Epithelial cell of esophagus (primary cell): ENCODE data around the gene TOM1.

Experiments
- DNase-seq: peaks from one replicate; pipeline ENCODE4 v3.0.0; 2010; ENCODE audit warnings: low read depth
- H3K4me3 ChIP-seq: 2 replicates; pipeline ENCODE4 v1.5.1; 2011; ENCODE audit warnings: mild to moderate bottlenecking, low read length, control low read depth
- TF ChIP-seq, protein P1 (sequence below): IDR thresholded peaks from 2 replicates; pipeline ENCODE4 v1.5.1; 2011; ENCODE audit warnings: low read depth, mild to moderate bottlenecking, low read length, control low read depth, inconsistent platforms; ENCODE audit not compliant: insufficient read depth; ENCODE audit errors: missing control alignments

The TOM1 gene

DNA sequence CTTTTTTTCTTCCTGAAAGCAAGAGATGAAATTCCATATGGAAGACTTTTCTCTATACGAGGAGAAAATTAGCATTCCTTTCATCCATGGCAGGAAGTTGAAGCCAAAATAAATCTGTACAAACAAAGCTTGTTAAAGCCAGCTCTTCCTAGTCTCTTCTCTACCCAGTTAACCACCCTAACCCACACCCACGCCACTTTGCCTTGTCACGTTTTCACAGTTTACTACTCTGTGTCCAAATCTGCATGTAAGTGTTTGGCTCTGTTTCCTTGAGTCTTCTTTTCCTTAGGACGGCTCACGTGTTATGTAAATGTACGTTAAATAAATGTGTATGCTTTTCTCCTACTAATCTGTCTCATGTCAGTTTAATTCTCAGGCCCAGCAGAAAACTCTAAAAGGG lies 74.1 kb downstream of the TOM1 start:
- TF ChIP-seq, protein P1, sequence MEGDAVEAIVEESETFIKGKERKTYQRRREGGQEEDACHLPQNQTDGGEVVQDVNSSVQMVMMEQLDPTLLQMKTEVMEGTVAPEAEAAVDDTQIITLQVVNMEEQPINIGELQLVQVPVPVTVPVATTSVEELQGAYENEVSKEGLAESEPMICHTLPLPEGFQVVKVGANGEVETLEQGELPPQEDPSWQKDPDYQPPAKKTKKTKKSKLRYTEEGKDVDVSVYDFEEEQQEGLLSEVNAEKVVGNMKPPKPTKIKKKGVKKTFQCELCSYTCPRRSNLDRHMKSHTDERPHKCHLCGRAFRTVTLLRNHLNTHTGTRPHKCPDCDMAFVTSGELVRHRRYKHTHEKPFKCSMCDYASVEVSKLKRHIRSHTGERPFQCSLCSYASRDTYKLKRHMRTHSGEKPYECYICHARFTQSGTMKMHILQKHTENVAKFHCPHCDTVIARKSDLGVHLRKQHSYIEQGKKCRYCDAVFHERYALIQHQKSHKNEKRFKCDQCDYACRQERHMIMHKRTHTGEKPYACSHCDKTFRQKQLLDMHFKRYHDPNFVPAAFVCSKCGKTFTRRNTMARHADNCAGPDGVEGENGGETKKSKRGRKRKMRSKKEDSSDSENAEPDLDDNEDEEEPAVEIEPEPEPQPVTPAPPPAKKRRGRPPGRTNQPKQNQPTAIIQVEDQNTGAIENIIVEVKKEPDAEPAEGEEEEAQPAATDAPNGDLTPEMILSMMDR = no peak
- H3K4me3 ChIP-seq = no peak overlapping the region
- no peak for DNase-seq

DNA sequence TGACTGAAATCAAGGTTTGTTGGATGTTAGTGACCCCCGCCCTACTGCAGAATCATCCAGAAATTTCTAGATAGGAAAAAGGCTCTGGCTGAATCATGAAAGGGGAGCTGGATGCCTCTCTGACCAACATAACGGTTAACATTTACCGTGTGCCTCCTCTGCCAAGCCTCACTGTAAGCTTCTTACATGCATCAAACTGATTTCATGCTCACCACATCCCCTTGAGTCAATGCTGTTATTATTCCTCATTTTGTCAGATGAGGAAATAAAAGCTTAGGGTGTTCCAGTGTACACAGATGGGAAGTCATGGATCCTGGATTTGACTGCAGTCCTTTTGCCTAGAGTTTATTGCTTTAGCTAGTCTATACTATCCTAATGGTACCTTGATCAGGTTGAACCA lies 75.3 kb downstream of the TOM1 start:
- no peak overlapping the region for H3K4me3 ChIP-seq
- TF ChIP-seq, protein P1 = no peak
- DNase-seq = no peak

DNA sequence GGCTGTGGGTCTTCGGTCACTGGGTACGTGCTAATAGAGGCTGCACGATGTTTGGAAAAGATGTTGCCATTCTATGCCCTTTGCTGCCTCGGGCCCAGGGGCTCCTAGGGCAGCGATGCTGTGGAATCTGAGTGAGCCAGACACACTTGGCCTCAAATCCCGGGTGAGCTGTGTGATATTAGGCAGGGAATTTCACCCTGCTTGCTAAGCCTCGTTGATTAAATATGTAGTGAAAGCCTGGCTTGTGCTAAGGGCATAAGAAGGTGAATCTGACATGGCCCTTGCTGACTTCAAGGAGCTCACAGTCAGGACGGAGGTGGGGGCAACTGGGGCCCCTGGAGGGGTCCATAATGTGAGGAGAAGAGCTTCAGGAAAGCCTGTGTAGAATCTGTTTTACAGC lies 75.8 kb downstream of the TOM1 start:
- TF ChIP-seq, protein P1 = no peak
- no peak for DNase-seq

DNA sequence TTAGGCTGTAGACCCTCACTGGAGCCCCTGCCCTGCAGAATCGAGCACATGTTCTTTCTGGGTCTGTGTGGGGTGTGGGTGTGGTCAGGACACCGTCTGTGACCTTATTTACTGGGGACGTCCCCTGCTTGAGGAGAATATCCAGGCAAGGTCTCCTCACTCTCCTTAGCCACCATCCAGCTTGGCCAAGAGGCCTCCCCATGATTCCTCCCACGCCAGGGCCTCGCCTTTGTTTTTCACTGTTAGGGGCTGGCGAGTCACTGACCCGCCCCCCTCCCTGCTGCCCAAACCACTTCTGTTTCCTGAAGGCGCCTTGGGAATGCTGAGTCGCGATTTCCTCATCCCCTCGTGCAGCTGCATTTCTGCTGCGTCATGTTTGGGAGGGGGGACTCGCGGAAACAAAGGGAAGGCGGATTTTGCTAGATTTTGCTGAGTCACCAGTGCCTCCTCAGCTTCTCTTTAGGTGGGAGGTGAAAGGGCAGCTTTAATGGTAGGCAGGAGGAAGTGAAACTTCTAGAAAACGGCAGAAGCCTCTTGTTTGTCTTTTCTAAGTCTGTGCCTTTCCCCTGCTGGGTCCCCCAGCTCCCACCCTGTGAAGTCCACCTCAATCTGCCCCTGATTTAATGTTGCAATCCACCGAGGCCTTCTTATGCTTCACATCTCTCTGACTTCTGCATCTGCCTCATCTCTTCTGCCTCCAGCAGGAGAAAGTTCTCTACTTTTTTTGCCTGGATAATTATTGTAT lies 77.2 kb downstream of the TOM1 start:
- H3K4me3 ChIP-seq = no peak overlapping the region
- peak; percentile 94 for DNase-seq
- TF ChIP-seq, protein P1 = no peak

More for the DNA sequence above, 75.8 kb downstream of the TOM1 start:
- no peak overlapping the region for H3K4me3 ChIP-seq

DNA sequence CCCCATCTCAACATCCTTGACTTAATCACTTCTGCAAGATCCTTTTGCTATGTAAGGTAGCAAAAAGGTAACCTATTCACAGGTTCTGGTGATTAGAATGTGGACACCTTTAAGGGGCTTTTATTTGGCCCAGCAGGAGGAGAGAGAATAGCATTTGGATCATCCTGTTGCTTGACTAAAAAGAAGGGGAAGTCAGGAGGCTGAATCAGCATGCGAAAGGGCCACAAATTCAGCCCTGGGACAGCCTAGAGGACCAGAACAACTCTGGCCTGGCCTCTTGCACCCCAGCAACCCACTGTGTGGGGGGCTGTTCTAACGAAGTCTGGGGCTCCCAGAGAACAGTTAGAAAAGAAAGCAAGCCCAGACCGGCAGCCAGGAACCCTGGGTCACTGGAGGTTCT lies 78.0 kb downstream of the TOM1 start:
- no peak overlapping the region for H3K4me3 ChIP-seq
- DNase-seq = no peak
- TF ChIP-seq, protein P1 = no peak

DNA sequence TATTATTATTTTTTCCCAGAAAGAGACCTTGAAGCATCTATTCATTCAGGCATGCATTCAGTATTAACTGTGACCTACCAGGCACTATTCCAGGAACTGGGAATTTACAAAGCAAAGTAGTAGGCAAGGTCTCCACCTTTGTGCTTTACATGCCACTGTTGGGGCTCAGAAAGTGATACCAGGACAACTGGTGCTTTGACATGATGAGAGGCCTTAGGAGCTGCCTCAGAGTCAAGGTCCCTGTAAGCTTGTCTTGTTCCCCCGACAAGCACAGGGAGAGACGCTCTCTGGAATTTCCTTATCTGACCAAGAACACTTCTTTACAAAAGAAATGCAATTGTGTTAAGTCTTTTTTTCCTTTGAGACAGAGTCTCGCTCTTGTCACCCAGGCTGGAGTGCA lies 78.9 kb downstream of the TOM1 start:
- DNase-seq = no peak
- TF ChIP-seq, protein P1 = no peak
- H3K4me3 ChIP-seq = no peak overlapping the region

DNA sequence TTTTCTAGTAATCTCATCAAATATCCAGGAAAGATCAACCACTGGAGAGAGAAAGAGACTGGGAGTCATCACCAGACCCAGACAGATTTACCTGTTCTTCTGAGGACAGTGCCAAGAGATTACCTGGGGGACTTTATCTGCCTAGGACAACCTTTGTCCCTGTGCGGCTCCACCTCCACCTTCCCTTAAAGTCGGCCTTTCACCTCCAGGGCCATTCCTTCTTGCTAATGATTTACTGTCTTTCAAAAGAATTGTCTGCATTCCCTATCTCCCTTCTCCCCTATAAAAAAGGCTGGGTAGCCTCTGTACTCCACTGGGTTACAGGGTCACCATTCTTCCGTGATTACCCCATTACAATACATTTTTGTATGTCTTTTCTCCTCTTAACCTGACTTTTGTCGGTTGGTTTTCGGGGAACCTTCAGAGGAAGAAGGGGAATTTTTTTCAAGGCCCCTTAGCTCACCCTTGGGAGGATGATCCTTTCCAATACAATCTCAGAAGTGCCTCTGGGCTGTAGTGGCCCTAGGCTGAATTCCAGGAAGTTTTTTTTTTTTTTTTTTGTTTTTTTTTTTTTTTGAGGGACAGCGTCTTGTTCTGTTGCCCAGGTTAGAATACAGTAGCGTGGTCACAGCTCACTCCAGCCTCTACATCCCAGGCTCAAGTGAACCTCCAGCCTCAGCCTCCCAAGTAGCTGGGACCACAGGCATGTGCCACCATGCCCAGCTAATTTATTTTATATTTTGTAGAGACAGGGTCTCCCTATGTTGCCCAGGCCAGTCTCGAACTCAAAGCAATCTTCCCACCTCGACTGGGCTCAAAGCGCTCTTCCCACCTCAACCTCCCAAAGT lies 79.7 kb downstream of the TOM1 start:
- DNase-seq = no peak
- TF ChIP-seq, protein P1 = no peak
- H3K4me3 ChIP-seq = no peak overlapping the region
